Ecto neural progenitor cell (in vitro differentiated cells): ENCODE results near the gene HYCC1.
"Not testable (repeated sequence)": the region's sequence is repeated elsewhere in the genome, so short reads cannot be mapped to it uniquely, and the experiment has no call there.

ENCODE experiments used
- DNase-seq: peaks from one replicate; pipeline ENCODE4 v3.0.0-alpha.2; 2018; ENCODE audit warnings: low spot score

Gene HYCC1

DNA sequence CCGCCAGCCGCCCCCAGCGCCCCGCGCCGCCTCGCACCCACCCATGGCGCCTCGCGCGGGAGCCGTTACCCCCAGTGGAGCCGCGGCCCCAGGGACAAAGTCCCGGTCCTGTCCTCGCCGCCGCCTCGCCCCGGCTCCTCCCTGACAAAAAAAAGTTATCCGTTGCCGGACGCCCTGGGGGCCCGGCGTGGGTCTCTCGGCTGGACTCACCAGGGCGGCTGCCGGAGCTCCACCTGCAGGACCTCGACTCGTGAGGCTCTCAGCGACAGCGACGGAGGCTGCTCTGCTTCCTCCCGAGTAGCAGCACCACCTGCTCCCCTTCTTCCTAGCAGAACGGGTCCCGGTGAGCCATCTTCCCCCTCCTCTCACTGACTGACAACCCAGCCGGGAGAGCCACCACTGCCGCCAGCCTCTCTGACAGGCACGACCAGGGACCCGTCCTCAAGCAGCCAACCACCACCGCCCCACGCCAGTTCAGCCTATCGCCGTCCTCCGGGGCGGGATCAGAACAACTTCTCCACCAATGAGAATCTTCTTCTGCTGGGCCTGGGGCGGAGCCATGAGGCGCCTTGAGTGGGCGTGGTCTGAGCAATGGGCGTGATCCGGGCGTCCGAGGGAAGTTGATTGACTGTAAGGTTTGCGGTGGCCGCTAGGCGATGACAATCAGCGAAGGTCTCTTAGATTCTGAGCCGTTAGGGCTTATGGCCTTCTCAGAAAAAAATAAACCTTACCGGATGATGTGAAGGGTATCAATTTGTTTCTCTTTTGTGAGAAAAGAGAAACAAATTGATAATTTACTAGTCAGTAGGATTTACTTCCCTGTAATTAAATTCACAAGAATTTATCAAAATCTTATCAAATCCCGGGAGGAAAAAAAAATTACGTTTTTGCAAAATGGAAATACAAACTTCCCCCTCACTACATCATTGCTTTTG, at the start of gene HYCC1:
Gene HYCC1 (minus strand): TSS at position 416 of the 935 bp plus-strand sequence. CDS start 23,019 bp downstream, outside the sequence.
- DNase-seq, result peak; percentile 99

DNA sequence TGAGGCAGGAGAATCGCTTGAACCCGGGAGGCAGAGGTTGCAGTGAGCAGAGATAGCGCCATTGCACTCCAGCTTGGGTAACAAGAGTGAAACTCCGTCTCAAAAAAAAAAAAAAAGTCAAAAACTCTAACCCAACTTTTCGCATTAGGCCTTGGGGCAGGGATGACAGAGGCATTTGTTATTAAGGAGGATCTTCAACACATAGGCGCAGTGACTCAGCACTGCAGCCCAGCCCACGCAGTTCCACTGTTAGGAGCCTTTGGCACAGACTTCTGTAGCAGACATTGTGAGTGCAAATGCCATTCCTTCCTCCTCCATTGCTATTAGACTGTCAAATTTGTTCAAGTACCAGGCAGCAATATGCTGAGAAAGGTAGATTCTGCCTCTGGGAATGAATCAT, 48.5 kb upstream of the HYCC1 start:
- DNase-seq, result no peak

DNA sequence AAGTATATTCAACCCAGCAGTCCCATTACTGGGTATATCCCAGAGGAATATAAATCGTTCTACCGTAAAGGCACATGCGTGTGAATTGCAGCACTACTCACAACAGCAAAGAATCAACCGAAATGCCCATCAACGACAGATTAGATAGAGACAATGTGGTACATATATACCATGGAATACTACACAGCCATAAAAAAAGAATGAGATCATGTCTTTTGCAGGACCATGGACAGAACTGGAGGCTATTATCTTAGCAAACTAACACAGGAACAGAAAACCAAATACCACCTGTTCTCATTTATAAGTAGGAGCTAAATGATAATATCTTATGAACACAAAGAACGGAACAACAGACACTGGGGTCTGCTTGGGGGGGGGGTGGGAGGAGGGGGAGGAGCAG, 47.4 kb upstream of the HYCC1 start:
- DNase-seq, result no peak

DNA sequence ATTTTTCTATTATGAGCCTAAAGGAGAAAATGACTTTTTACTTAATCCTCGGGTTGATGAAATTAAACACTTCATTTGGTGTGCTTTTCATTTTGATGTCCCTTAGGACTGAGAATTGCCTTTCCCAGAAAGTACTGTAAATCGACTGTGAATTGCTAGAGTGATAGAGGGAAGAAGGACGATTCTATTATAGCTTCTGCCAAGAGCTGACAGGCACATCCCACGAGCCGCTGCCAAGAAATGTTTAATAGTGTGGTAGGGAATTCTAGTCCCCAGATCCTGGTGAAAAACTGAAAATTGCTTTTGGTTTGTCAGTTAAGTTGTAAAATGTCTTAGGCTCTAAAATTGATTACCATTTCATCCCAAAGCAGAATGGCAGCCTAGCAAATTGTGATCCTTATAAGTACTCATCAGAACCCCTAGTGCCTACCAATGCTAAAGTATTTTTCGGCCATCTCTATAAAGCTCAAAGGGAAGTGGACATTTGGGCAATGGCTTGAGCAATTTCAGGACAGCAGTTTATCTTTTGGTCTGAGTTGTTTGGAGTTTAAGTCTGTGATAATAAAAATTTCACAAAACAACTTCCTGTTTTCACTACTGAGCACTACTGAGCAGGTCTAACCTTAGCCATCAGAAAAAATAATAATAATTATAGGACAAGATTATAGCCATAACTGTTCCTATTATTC, 44.6 kb upstream of the HYCC1 start:
- DNase-seq, result no peak

GRCh38 chr7:23055582-23056178, 41.8 kb upstream of the HYCC1 start:
- DNase-seq, result no peak

GRCh38 chr7:23051124-23051485, 37.2 kb upstream of the HYCC1 start:
- DNase-seq, result not testable (repeated sequence)

- DNase-seq, result not testable (repeated sequence)
Measured at GRCh38 chr7:23046336-23046735, 32.4 kb upstream of the HYCC1 start.

DNA sequence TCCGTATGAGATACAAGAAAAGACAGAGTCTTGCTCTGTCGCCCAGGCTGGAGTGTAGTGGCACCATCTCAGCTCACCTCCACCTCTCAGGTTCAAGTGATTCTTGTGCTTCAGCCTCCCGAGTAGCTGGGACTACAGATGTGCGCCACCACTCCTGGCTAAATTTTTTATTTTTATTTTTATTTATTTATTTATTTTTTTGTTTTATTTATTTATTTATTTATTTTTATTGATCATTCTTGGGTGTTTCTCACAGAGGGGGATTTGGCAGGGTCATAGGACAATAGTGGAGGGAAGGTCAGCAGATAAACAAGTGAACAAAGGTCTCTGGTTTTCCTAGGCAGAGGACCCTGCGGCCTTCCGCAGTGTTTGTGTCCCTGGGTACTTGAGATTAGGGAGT, 31.2 kb upstream of the HYCC1 start:
- DNase-seq, result not testable (repeated sequence)

- no peak for DNase-seq
Measured at GRCh38 chr7:23044581-23044980, 30.7 kb upstream of the HYCC1 start.

DNA sequence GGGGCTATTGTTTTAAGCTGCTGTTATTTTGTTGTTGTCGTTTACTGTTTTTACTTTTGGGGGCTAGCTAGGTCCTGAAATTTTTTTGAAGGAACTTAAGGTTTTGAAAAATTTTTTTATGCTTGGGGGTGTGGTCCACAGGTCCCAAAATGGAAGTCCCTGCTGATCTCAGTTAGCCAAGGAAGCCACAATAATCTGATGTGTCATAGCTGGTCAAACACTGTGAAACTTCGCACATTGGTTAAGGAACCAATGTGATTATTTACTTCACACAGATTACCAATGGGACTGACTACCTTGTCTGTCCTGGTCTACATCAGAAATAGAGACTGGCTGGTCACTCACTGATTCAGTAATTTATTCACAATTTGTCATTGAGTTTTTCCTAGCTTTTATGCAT, 29.5 kb upstream of the HYCC1 start:
- DNase-seq, result no peak

DNA sequence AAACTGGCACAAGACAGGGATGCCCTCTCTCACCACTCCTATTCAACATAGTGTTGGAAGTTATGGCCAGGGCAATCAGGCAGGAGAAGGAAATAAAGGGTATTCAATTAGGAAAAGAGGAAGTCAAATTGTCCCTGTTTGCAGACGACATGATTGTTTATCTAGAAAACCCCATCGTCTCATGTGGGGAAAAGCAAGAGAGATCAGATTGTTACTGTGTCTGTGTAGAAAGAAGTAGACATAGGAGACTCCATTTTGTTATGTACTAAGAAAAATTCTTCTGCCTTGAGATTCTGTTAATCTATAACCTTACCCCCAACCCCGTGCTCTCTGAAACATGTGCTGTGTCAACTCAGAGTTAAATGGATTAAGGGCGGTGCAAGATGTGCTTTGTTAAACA, 25.7 kb upstream of the HYCC1 start:
- not testable (repeated sequence) for DNase-seq

DNA sequence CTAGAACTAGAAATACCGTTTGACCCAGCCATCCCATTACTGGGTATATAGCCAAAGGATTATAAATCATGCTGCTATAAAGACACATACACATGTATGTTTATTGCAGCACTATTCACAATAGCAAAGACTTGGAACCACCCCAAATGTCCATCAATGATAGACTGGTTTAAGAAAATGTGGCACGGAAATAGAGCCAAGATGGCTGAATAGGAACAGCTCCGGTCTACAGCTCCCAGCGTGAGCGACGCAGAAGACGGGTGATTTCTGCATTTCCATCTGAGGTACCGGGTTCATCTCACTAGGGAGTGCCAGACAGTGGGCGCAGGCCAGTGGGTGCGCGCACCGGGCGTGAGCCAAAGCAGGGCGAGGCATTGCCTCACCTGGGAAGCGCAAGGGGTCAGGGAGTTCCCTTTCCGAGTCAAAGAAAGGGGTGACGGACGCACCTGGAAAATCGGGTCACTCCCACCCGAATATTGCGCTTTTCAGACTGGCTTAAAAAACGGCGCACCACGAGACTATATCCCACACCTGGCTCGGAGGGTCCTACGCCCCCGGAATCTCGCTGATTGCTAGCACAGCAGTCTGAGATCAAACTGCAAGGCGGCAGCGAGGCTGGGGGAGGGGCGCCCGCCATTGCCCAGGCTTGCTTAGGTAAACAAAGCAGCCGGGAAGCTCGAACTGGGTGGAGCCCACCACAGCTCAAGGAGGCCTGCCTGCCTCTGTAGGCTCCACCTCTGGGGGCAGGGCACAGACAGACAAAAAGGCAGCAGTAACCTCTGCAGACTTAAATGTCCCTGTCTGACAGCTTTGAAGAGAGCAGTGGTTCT, 21.8 kb upstream of the HYCC1 start:
- DNase-seq, result not testable (repeated sequence)

DNA sequence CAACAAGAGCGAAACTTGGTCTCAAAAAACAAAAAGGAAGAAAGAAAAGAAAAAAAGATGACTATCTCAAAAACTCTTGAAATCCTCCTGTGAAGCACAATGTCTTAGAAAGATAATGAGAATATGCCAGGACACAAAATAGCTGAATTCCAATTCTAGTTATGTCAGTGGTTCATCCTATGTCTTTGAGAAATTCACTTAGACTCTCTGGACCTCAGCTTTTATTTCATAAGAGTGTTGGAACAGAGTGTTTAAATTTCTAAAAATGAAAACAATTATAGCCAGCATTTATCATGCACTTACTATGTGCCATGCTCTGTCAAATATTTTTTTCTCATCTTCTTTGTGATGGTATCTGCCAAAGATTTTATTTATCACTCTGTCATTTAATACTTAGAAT, 13.3 kb upstream of the HYCC1 start:
- no peak for DNase-seq

GRCh38 chr7:23026164-23026563, 12.2 kb upstream of the HYCC1 start:
- no peak for DNase-seq

- no peak for DNase-seq
Measured at GRCh38 chr7:23024454-23024853, 10.5 kb upstream of the HYCC1 start.

GRCh38 chr7:23022851-23023250, 8.9 kb upstream of the HYCC1 start:
- no peak for DNase-seq

GRCh38 chr7:23022258-23022769, 8.4 kb upstream of the HYCC1 start:
- no peak for DNase-seq

DNA sequence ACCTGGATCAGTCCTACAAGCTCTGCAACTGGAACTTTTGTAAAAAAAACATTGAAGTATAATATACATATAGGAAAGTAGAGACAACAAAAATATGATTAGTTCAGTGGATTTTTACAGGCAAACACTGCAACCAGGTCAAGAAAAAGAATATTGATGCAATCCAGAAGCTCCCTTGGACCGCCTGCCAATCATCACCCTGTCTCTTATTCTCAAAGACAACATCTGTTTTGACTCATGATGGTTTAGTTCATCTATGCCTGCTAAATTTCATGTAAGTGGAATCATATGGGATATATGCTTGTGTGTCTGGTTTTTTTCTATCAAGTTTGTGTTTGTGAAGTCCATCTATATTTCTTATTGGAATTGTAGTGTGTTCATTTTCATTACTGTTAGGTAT, 7.7 kb upstream of the HYCC1 start:
- DNase-seq, result no peak

GRCh38 chr7:23020742-23021401, 6.9 kb upstream of the HYCC1 start:
- no peak for DNase-seq

- no peak for DNase-seq
Measured at GRCh38 chr7:23018750-23019149, 4.8 kb upstream of the HYCC1 start.

DNA sequence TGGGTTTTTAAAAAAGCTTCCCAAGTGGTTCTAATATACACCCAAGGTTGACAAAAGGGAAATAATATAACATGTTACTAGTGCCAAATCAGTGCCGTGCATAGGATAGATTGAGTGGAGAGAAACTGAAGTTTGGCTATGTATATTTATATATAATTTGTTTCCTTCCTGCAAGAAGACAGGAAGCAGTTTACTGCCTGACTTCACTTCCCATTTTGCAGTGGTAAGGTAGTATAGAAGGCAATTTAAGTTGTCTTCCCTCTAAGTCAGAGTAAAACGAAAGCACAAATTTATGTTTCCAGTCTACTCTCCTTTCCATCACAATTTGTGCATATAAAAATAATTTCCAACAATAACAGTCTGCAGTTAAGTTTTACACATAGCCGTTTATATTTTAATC, 3.4 kb upstream of the HYCC1 start:
- no peak for DNase-seq
